LNCaP clone FGC (cell line): ENCODE measurements around the gene WDR48.

Experiments
- DNase-seq: peaks from one replicate; pipeline ENCODE4 v3.0.0-alpha.2; 2011; ENCODE audit warnings: low read depth
- H3K4me3 ChIP-seq: 2 replicates; pipeline ENCODE4 v1.5.1; 2011; ENCODE audit warnings: mild to moderate bottlenecking, low read depth, low read length, control low read depth
- CTCF ChIP-seq: IDR thresholded peaks from 2 replicates; pipeline ENCODE4 v1.5.1; 2012; ENCODE audit warnings: mild to moderate bottlenecking; ENCODE audit not compliant: control insufficient read depth, insufficient read depth; ENCODE audit errors: extremely low read depth

WDR48 gene

DNA sequence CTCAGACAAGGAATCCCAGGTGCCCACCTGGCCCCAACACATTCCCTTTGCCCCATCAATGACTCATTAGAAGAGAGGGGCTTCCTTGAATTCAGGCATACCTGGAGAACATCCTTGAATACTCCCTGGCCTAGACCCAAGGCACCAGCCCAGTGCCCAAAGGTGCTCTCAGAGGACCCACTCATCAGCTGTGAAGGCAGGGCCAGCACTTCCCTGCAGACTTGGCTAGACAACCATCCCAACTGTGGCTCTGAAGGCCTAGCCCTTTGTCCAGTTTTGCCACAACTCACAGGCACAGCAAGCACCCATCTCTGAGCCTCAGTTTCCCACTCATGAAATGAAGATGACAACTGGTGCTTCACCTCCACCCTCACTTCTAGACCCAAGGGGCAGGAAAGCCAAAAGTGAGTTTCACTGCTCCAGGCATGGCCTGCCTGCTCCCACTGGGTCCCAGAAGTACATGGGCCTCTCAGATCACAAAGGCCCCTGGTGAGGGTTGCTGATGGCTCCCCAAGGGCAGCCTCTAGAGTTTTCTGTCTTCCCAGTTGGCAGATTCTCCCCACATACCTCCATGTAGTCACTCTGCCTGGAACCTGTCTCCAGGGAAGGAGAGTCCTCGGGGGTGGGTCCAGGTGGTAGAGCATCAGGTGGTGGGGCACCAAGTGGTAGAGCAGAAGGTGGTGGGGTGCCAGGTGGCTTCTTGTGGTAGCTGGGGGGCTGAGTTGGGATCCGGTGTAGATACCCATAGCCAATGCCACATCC, 48.1 kb downstream of the WDR48 start:
- DNase-seq = no peak
- no peak for TF ChIP-seq CTCF
- no peak overlapping the region for H3K4me3 ChIP-seq

- no peak overlapping the region for H3K4me3 ChIP-seq
- no peak for DNase-seq
- no peak for TF ChIP-seq CTCF
Observed at GRCh38 chr3:39100500-39100886, 48.7 kb downstream of the WDR48 start.

GRCh38 chr3:39101022-39101689, 49.3 kb downstream of the WDR48 start:
- H3K4me3 ChIP-seq = no peak overlapping the region
- no peak for DNase-seq
- peak; percentile 72 for TF ChIP-seq CTCF

- H3K4me3 ChIP-seq = no peak overlapping the region
- DNase-seq = no peak
- no peak for TF ChIP-seq CTCF
Observed at GRCh38 chr3:39102504-39103323, 50.9 kb downstream of the WDR48 start.

DNA sequence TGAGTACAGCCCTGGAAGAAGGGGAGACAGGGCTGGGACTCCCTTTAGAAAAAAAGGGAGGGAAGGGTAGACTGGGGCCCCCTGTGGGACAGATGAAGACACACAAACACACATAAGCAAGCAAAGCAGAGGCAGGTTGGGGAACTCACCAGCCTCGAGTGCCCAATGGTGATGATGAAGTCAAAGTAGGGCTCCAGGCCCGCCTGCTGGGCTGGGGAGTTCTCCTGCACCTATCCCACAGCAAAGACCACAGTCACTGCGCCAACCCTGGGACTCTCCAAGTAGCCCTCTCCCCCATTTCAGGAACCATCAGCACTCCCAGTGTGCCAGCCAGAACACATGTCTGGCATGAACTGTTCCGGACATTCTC, 51.5 kb downstream of the WDR48 start:
- TF ChIP-seq CTCF = no peak
- no peak overlapping the region for H3K4me3 ChIP-seq
- DNase-seq = no peak

GRCh38 chr3:39103791-39104552, 52.2 kb downstream of the WDR48 start:
- no peak for TF ChIP-seq CTCF
- H3K4me3 ChIP-seq = no peak overlapping the region
- no peak for DNase-seq
